SK-N-SH (cell line): ENCODE data around the gene MKRN2.

ENCODE experiments used
- CTCF ChIP-seq: fragments of 200-600 bp; sonication (generic); IDR thresholded peaks from 2 replicates; pipeline ENCODE4 v1.6.1; 2017; ENCODE audit warnings: antibody characterized with exemption, mild to moderate bottlenecking, moderate library complexity
- MAX ChIP-seq: IDR thresholded peaks from 2 replicates; pipeline ENCODE4 v1.4.0; 2012; ENCODE audit warnings: low read depth
- RCOR1 ChIP-seq: fragments of 150-350 bp; IDR thresholded peaks from 2 replicates; pipeline ENCODE4 v1.6.1; 2017; ENCODE audit warnings: antibody characterized with exemption, low read length
- SIN3A ChIP-seq: IDR thresholded peaks from 2 replicates; pipeline ENCODE4 v1.6.1; 2012; ENCODE audit warnings: low read depth, mild to moderate bottlenecking, low read length, moderate library complexity, borderline replicate concordance
- TF ChIP-seq, protein P1 (sequence below): IDR thresholded peaks from 2 replicates; pipeline ENCODE4 v1.4.0; 2012; ENCODE audit warnings: low read depth, borderline replicate concordance

- peak; percentile 33; the same call in 1 of the 2 replicates for TF ChIP-seq CTCF
- no peak for TF ChIP-seq MAX
- TF ChIP-seq, protein P1, sequence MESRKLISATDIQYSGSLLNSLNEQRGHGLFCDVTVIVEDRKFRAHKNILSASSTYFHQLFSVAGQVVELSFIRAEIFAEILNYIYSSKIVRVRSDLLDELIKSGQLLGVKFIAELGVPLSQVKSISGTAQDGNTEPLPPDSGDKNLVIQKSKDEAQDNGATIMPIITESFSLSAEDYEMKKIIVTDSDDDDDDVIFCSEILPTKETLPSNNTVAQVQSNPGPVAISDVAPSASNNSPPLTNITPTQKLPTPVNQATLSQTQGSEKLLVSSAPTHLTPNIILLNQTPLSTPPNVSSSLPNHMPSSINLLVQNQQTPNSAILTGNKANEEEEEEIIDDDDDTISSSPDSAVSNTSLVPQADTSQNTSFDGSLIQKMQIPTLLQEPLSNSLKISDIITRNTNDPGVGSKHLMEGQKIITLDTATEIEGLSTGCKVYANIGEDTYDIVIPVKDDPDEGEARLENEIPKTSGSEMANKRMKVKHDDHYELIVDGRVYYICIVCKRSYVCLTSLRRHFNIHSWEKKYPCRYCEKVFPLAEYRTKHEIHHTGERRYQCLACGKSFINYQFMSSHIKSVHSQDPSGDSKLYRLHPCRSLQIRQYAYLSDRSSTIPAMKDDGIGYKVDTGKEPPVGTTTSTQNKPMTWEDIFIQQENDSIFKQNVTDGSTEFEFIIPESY = no peak
- no peak for TF ChIP-seq RCOR1
- TF ChIP-seq SIN3A = no peak
Measured at GRCh38 chr3:12536423-12536822, 20.5 kb upstream of the MKRN2 start.
